ENCODE measurements around the gene FAM89B.
"Not testable (repeated sequence)": the region's sequence is repeated elsewhere in the genome, so short reads cannot be mapped to it uniquely, and the experiment has no call there.

FAM89B gene

GRCh38 chr11:65572356-65573051 lies at the start of gene FAM89B:
TSS of gene FAM89B (plus strand) at chr11:65572538. CDS start at chr11:65572670, 132 bp downstream.
- DNase-seq = peak; percentile 89

- not testable (repeated sequence) for DNase-seq
These were observed 49.4 kb upstream of the FAM89B start for GRCh38 chr11:65522718-65523630.

GRCh38 chr11:65523631-65523968 lies 48.7 kb upstream of the FAM89B start:
- DNase-seq = not testable (repeated sequence)

GRCh38 chr11:65524014-65524740 lies 48.2 kb upstream of the FAM89B start:
- no peak for DNase-seq

GRCh38 chr11:65524741-65525545 lies 47.4 kb upstream of the FAM89B start, which contains the start of gene SCYL1:
TSS of gene SCYL1 (plus strand) at chr11:65525083. CDS start at chr11:65525154, 71 bp downstream.
- peak; percentile 79 for DNase-seq

GRCh38 chr11:65525546-65526480 lies 46.5 kb upstream of the FAM89B start:
- DNase-seq = no peak

GRCh38 chr11:65526744-65527143 lies 45.6 kb upstream of the FAM89B start:
- no peak for DNase-seq

- DNase-seq = no peak
These were observed 43.5 kb upstream of the FAM89B start for GRCh38 chr11:65528819-65529350.

GRCh38 chr11:65529475-65530156 lies 42.7 kb upstream of the FAM89B start:
- no peak for DNase-seq

- no peak for DNase-seq
These were observed 42.2 kb upstream of the FAM89B start for GRCh38 chr11:65530157-65530496.

GRCh38 chr11:65532388-65533064 lies 39.8 kb upstream of the FAM89B start:
- no peak for DNase-seq

GRCh38 chr11:65535102-65535501 lies 37.2 kb upstream of the FAM89B start:
- DNase-seq = no peak

GRCh38 chr11:65536412-65537295 lies 35.7 kb upstream of the FAM89B start:
- DNase-seq = no peak

GRCh38 chr11:65537296-65537597 lies 35.1 kb upstream of the FAM89B start:
- no peak for DNase-seq

- DNase-seq = no peak
These were observed 34.6 kb upstream of the FAM89B start for GRCh38 chr11:65537620-65538231.

- DNase-seq = no peak
These were observed 34.0 kb upstream of the FAM89B start for GRCh38 chr11:65538232-65538914.

- no peak for DNase-seq
These were observed 33.2 kb upstream of the FAM89B start for GRCh38 chr11:65538915-65539743.
